HG02852 (cell line): ENCODE measurements around the gene AP1AR.
"Not testable (repeated sequence)": the region's sequence is repeated elsewhere in the genome, so short reads cannot be mapped to it uniquely, and the experiment has no call there.

Experiments
- ATAC-seq: cut with Tn5 transposase; IDR thresholded peaks from one replicate; pipeline ENCODE4 v1.9.1; 2021; ENCODE audit warnings: mild to moderate bottlenecking, moderate library complexity; ENCODE audit not compliant: unreplicated experiment

Gene AP1AR, protein sequence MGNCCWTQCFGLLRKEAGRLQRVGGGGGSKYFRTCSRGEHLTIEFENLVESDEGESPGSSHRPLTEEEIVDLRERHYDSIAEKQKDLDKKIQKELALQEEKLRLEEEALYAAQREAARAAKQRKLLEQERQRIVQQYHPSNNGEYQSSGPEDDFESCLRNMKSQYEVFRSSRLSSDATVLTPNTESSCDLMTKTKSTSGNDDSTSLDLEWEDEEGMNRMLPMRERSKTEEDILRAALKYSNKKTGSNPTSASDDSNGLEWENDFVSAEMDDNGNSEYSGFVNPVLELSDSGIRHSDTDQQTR

DNA sequence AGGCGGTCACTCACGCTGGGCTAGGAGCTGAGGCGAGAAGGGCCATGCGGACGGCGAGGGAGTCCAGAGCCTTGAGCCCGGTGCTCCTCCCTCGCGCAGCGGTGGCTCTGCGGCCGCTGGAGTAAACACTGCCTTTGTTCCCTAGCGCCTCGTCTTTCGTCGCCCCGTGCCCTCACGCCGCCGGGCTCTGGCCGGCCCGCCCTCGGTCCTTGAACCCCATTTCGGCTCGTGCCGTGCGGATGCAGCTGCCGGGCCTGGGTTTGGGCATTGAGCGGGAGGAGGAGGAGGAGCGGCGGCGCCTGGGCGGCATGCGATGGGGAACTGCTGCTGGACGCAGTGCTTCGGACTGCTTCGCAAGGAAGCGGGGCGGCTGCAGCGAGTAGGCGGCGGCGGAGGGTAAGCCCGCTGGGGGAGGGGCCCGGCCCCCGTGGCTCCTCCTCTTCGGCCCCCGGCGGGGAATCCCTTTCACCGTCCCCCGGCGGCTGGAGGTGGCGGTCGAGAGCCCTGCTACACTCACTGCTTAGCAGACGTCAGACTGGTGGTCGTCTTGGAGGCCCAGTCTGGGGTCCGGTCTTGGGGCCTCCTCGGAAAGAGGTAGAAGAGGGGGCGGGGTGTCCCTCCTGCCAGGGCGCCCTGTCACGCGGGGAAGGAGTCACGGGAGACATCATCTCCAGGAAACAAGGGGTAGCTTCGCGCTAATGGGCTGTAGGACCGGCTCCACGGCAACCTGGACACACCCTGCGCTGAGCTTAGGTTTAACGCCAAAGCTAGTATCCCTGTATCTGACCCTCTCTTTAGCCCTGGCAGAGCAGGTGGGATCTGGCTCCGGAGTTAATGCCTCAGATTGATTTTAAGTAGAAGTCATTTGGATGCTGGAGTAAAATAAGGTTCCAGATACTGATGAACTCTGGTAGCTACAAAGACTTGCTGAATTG is at the start of gene AP1AR:
AP1AR (plus strand) TSS at position 9 of the 935 bp plus-strand sequence; CDS start at position 314, 305 bp downstream.
- peak; percentile 62 for ATAC-seq

GRCh38 chr4:112182604-112183003 is 49.0 kb upstream of the AP1AR start:
- no peak for ATAC-seq

GRCh38 chr4:112183252-112183651 is 48.3 kb upstream of the AP1AR start:
- ATAC-seq, result no peak

DNA sequence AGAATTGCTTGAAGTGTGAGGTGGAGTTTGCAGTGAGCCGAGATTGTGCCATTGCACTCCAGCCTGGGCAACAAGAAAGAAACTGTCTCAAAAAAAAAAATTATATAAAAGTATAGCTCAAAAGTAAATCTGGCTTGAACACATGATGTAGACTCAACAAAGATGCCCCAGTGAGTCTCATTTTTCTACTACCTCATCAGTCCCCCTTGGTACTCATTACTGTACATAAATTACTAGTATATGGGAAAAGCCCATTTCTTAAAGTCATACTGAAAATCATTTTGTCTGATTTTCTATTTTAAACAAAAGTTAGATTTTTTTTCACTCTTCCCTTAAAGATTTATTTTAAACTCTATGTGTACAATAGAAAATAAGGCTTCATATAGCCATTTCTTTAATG is 47.1 kb upstream of the AP1AR start:
- ATAC-seq, result peak; percentile 45

GRCh38 chr4:112185334-112185733 is 46.3 kb upstream of the AP1AR start:
- peak; percentile 75 for ATAC-seq

DNA sequence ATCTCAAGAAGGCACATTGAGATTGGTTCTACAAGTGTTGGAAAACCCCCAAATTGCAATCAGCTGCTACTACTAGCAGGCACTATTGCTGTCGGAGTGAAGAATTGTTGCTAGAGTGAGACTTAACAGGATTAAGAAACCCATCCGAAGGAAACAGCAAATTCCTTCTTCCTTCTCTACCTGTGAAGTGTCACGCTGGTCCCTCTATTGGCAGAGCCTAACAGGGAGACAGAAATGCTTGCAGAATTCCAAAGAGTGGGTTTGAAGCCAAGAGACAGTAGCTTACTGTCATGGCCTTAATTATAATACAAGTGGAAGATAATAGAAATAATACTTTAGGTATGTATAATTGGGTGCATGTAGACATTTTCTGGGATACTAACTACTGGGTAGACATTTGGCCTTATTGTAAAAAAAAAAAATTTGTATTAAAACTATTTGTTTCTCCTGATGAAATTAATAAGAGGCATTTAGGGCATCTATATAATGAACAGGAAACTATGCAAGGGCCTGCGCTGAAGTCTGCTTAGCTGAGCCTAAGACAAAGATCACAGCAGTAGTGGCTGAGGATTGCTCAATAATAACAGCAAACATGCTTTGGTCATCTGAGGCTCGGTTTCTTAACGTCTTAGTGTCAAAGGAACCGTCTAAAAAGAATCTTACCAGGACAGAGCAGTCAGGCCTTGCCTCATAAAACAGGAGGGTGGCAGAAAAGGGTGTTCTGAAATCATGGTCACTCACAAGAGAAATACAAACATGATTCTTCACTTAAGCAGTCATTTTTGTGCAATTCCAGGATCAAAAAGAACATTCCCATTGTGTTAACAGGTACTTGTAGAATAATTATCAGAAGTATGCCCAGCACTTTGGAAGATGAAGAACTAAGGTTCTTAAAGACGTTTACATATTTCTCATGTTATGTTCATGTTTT is 45.6 kb upstream of the AP1AR start:
- no peak for ATAC-seq

- no peak for ATAC-seq
These were observed 41.8 kb upstream of the AP1AR start for GRCh38 chr4:112189754-112190153.

GRCh38 chr4:112190684-112191083 is 40.9 kb upstream of the AP1AR start:
- no peak for ATAC-seq

DNA sequence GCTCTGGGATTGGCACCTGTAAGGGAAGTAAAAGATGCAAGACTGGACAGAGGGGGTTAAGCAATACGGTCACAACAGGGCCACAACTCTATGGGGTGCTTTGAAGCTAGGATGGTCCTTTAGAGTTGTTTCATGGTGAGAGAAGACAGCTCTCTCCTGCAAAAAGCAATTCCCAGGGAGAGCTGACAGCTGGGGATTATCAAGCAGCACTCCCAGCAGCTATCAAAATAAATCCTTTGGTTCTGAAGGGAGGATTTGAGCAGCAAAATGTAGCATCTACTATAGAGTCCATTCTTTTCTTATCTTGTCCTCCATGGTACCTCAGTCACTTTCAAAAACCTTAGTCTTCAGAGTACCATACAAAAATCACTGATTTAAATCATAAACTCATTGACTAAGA is 35.1 kb upstream of the AP1AR start:
- ATAC-seq, result no peak

GRCh38 chr4:112199041-112199440 is 32.5 kb upstream of the AP1AR start:
- ATAC-seq, result peak; percentile 9

- ATAC-seq, result peak; percentile 42
These were observed 29.6 kb upstream of the AP1AR start for GRCh38 chr4:112201915-112202505.

DNA sequence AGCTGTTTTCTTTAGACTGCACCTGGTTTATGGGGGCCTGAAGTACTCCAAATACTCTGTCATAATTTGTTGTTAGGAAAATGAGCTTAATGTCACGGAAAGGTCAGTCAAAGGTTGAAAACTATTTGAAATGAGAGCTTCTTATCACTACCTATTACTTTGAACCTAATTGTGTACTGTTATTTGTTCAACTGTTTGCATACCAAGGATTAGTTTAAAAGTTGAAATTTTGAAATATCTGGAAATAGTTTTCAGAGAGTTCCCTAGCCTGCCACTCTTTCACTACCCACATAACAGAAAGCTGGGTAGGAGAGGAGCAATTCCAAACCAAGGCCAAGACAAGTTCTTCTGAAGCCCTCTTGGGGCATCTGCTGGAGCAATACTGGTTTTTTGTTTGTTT is 28.0 kb upstream of the AP1AR start:
- ATAC-seq, result no peak

DNA sequence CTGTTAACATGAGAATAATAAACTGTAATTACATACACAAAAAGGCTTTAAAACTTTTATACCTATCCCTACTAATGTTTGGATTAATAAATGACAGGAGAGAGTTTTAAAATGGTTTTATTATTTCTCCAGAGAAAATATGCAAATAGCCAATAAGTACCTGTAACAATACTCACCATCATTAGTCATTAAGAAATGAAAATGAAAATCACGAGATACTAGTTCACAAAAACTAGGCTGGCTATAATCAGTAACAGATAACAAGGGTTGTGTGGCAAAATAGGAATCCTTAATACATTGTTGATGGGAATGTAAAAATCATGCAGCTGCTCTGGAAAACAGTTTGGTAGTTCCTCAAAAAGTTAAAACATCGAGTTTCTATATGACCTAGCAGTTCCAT is 25.2 kb upstream of the AP1AR start:
- ATAC-seq, result no peak

DNA sequence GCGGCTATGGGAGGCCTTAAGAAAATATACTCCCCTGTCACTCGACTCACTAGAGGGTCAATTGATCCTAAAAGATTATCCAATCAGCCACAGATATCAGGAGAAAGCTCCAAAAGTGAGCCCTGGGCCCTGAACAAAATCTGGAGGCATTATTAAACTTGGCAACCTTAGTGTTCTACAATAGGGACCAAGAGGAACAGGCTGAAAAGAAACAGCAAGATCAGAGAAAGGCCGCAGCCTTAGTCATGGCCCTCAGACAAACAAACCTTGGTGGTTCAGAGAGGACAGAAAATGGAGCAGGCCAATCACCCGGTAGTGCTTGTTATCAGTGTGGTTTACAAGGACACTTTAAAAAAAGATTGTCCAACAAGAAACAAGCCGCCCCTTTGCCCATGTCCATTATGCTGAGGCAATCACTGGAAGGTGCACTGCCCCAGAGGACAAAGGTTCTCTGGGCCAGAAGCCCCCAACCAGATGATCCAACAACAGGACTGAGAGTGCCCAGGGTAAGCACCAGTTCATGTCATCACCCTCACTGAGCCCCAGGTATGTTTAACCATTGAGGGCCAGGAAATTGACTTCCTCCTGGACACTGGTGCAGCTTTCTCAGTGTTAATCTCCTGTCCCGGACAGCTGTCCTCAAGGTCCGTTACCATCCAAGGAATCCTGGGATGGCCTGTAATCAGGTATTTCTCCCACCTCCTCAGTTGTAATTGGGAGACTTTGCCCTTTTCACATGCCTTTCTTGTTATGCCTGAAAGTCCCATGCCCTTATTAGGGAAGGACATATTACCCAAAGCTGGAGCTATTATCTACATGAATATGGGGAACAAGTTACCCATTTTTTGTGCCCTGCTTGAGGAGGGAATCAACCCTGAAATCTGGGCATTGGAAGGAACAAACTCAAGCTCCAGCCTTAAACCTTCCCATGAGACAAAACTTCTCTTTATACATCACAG is 23.2 kb upstream of the AP1AR start:
- ATAC-seq, result not testable (repeated sequence)

DNA sequence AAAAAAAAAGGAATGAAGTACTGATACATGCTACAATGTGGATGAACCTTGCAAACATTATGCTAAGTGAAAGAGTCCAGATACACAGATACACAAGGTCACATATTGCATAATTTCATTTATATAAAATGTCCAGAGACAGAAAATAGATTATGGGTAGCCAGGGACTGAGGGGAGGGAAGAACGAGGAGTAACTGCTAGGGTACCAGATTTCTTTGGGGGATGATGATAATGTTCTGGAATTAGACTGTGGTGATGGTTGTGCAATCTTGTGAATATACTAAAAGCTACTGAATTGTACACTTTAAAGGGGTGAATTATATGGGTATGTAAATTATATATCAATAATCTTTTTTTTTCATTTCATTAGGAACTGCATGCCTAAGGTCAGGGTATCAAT is 20.8 kb upstream of the AP1AR start:
- ATAC-seq, result no peak

GRCh38 chr4:112213091-112213490 is 18.5 kb upstream of the AP1AR start:
- peak; percentile 82 for ATAC-seq

DNA sequence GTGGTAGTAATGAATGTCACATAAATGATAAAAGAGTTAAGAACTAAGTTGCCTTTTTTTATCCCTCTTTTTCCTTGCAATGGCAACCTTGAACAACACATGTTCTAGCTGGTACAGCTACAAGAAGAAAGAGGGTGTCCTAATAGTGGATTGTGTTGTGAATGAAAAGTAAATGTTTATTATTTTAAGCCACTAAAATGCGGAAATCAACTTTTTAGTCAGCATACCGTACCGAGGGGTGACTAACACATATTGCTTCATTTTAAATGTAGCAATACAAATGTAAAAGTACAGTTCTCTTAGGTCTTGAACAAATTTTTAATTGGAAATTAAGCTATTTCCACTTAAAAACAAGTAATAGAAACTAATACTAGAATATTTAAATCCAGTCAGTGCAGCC is 17.7 kb upstream of the AP1AR start:
- ATAC-seq, result no peak

DNA sequence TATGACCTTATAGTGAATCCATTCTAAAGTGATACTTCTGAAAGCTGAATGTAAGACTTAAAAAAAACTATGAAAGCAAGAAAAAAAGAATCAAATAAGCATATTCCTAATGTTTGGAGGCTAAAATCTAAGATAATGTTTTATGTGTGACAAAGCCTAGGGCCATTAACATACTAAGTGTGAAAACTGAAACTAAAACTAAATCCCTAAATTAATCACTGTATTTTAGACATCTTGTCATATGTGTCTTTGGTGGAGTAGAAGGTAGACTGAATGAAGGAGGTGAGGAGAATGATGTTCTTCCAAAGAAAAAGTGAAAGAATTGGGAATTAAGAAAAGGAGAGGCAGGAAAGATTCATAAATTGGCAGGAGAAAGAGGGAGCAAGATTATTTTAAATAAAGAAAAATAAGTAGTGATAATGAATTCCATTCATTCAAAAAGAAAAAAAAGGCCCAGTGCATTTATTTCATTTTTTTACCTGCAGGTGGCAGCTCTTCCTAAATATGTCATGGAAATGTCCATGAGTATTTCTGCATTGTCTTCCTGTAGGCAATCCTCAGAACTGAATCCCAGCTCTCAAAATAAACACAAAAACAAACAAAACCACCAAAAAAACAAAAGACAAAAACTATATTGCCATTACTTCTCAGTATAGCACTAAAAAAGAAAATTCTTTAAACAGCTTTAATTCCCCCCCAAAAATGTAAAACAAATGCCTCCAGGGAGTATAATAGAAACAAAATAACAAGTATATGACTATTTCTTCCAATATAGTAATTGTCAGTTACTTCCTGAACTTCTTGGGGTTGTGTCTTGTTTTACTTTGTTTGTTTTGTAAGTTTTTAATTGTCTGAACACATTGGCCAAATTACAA is 17.0 kb upstream of the AP1AR start:
- no peak for ATAC-seq
